Measurements from ENCODE around the gene B9D2.

- no peak for TF ChIP-seq GATA2 (CRISPR knock-in tag; IDR thresholded peaks at IDR 0.05)
- no peak for TF ChIP-seq ZBTB33 (IDR thresholded peaks at IDR 0.05; ENCODE audit: borderline replicate concordance, low read depth)
- no peak for TF ChIP-seq CTCF (IDR thresholded peaks at IDR 0.05)
- TF ChIP-seq USF2 (IDR thresholded peaks at IDR 0.05; ENCODE audit: borderline replicate concordance, low read depth, low read length): no peak
- no peak for TF ChIP-seq IRF3 (IDR thresholded peaks at IDR 0.05; ENCODE audit: low read depth, low read length)
- TF ChIP-seq SIN3A (IDR thresholded peaks at IDR 0.05; ENCODE audit: borderline replicate concordance, low read depth, low read length): no peak
- no peak for TF ChIP-seq RAD21 (IDR thresholded peaks at IDR 0.05; ENCODE audit: low read length)
- TF ChIP-seq YY1 (IDR thresholded peaks at IDR 0.05; ENCODE audit: low read depth): no peak
- no peak for TF ChIP-seq NFIC (IDR thresholded peaks at IDR 0.05; ENCODE audit: borderline replicate concordance)
- no peak for TF ChIP-seq PBX3 (IDR thresholded peaks at IDR 0.05)
- no peak for TF ChIP-seq USF1 (IDR thresholded peaks at IDR 0.05; ENCODE audit: borderline replicate concordance, low read depth)
- no peak for TF ChIP-seq TEAD4 (IDR thresholded peaks at IDR 0.05; ENCODE audit: borderline replicate concordance, insufficient read depth)
Observed at GRCh38 chr19:41330946-41331678, 32.8 kb downstream of the B9D2 start.

All from SK-N-SH (cell line).